Kidney (tissue), 14 donors: ENCODE measurements around the gene TGM3. TPM values are rescaled to one million over a fixed set of nuclear protein-coding genes. Genes with fewer than 3 reads are reported as not detected.

Experiments used
- DNase-seq, 5 donors: peaks; one replicate each; pipeline ENCODE4 v3.0.0-alpha.2; 2013 to 2020
- FAIRE-seq: peaks from 2 replicates; lab custom pipeline; 2012; peaks lifted over from hg19 to GRCh38; lab: Jason Lieb, UNC
- H3K27ac ChIP-seq, 2 donors: one replicate each; pipeline ENCODE4 v1.7.0; 2013; ENCODE audit warnings: low read depth in 2 of 2, low read length in 2 of 2, inconsistent platforms in 1 of 2
- H3K27me3 ChIP-seq: one replicate; pipeline ENCODE4 v1.7.1; 2013; ENCODE audit warnings: low read length, inconsistent platforms; ENCODE audit not compliant: control insufficient read depth, insufficient read depth
- H3K36me3 ChIP-seq, 3 donors: one replicate each; pipeline versions ENCODE4 v1.7.0 to v1.7.1; 2013; ENCODE audit warnings: low read length in 3 of 3, control low read depth in 1 of 3, inconsistent platforms in 1 of 3; ENCODE audit not compliant: insufficient read depth in 3 of 3, control insufficient read depth in 2 of 3
- H3K4me1 ChIP-seq, 3 donors: one replicate each; pipeline versions ENCODE4 v1.7.0 to v1.7.1; 2013; ENCODE audit warnings: low read length in 3 of 3, inconsistent platforms in 1 of 3, low read depth in 1 of 3; ENCODE audit not compliant: control insufficient read depth in 2 of 3, insufficient read depth in 2 of 3
- H3K4me3 ChIP-seq, 3 donors: one replicate each; pipeline versions ENCODE4 v1.7.0 to v1.8.1; 2013; ENCODE audit warnings: low read length in 3 of 3, control low read depth in 1 of 3, inconsistent platforms in 1 of 3
- H3K9ac ChIP-seq, 3 donors: one replicate each; pipeline versions ENCODE4 v1.7.0 to v1.7.1; 2013; ENCODE audit warnings: low read length in 3 of 3, control low read depth in 1 of 3, inconsistent platforms in 1 of 3
- H3K9me3 ChIP-seq, 3 donors: one replicate each; pipeline versions ENCODE4 v1.7.0 to v1.7.1; 2013; ENCODE audit warnings: low read length in 3 of 3, control low read depth in 1 of 3, inconsistent platforms in 1 of 3; ENCODE audit not compliant: control insufficient read depth in 2 of 3, insufficient read depth in 1 of 3
- CTCF ChIP-seq: IDR thresholded peaks from 3 replicates; pipeline ENCODE4 v1.5.1; 2012; ENCODE audit warnings: mild to moderate bottlenecking, moderate library complexity, borderline replicate concordance; ENCODE audit not compliant: insufficient read depth; ENCODE audit errors: extremely low read depth
- intact Hi-C: fragments of 100-400 bp; cut with DNase I; formaldehyde crosslinking; loops from one replicate; pipeline ENCODE4 v1.11.1; 2022
- polyA plus RNA-seq: library from polyadenylated mRNA; stranded (reverse); fragments of 350-450 nt; fragmentation: Illumina TruSeq; extraction: RNeasy Lipid Tissue Mini Kit (QIAGEN cat#74804); gene quantifications from one replicate; pipeline ENCODE4 v1.2.3, GENCODE V29; 2014; ENCODE audit warnings: low read depth, low replicate concordance; ENCODE audit not compliant: insufficient read depth
- total RNA-seq: library from RNA; stranded (reverse); fragmentation: NEBNext Ultra II Directional; extraction: Animal tissue kit (Norgen Biotek cat#: 25700); gene quantifications from one replicate; pipeline ENCODE4 v1.2.1, GENCODE V29; 2021
- donor health status: control.
- donor health status: control.
- donor health status: control.
- donor health status: control.
- donor health status: control.
- donor health status: DM: yes; HTN: yes; CAD: no.
- donor health status: Normal renal cell carcinoma (clear cell type).

TGM3 gene
- total and polyA plus RNA-seq, 2 donors from 2014 or later, result 0.13 TPM; not detected in 1

GRCh38 chr20:2302384-2303060 lies 6.7 kb downstream of the TGM3 start:
- no peak overlapping the region for H3K4me3 ChIP-seq
- no peak for TF ChIP-seq CTCF
- no peak for FAIRE-seq
- no peak overlapping the region for H3K27ac ChIP-seq
- H3K27me3 ChIP-seq, result no peaks in the 10 kb centered on the region
- intact Hi-C loops, result no loop called here
- peak in 1 of 5 donors; percentile 15 for DNase-seq
- H3K36me3 ChIP-seq, result no peaks in the 10 kb centered on the region
- no peak overlapping the region for H3K9ac ChIP-seq
- no peaks in the 10 kb centered on the region for H3K9me3 ChIP-seq
- H3K4me1 ChIP-seq, result peaks cover 0 to 2% (median 0%) of the 10 kb centered on the region in 3 donors

GRCh38 chr20:2303673-2304072 lies 7.9 kb downstream of the TGM3 start:
- no peak overlapping the region for H3K4me3 ChIP-seq
- no peaks in the 10 kb centered on the region for H3K27me3 ChIP-seq
- TF ChIP-seq CTCF, result no peak
- FAIRE-seq (no peak), DNase-seq (peak in 2 of 5 donors; percentile 23 to 39)
- H3K9me3 ChIP-seq, result no peaks in the 10 kb centered on the region
- no peak overlapping the region for H3K27ac ChIP-seq
- no peak overlapping the region for H3K9ac ChIP-seq
- intact Hi-C loops, result no loop called here
- peaks cover 0 to 2% (median 0%) of the 10 kb centered on the region in 3 donors for H3K4me1 ChIP-seq
- no peaks in the 10 kb centered on the region for H3K36me3 ChIP-seq

GRCh38 chr20:2304180-2304579 lies 8.4 kb downstream of the TGM3 start:
- DNase-seq (peak in 1 of 5 donors; percentile 22), FAIRE-seq (no peak)
- H3K4me3 ChIP-seq, result no peak overlapping the region
- peaks cover 0 to 2% (median 0%) of the 10 kb centered on the region in 3 donors for H3K4me1 ChIP-seq
- H3K9me3 ChIP-seq, result no peaks in the 10 kb centered on the region
- intact Hi-C loops, result no loop called here
- TF ChIP-seq CTCF, result no peak
- H3K27ac ChIP-seq, result no peak overlapping the region
- no peak overlapping the region for H3K9ac ChIP-seq
- H3K27me3 ChIP-seq, result no peaks in the 10 kb centered on the region
- H3K36me3 ChIP-seq, result no peaks in the 10 kb centered on the region

- no peak overlapping the region for H3K9ac ChIP-seq
- DNase-seq (peak in 1 of 5 donors; percentile 9), FAIRE-seq (no peak)
- no peaks in the 10 kb centered on the region for H3K4me1 ChIP-seq
- no peak overlapping the region for H3K4me3 ChIP-seq
- no peaks in the 10 kb centered on the region for H3K9me3 ChIP-seq
- no peaks in the 10 kb centered on the region for H3K36me3 ChIP-seq
- no peak overlapping the region for H3K27ac ChIP-seq
- H3K27me3 ChIP-seq, result no peaks in the 10 kb centered on the region
- intact Hi-C loops, result no loop called here
- no peak for TF ChIP-seq CTCF
Measured at GRCh38 chr20:2305029-2305428, 9.2 kb downstream of the TGM3 start.
